PC-9 (cell line): ENCODE data around the gene NYNRIN. TPM values are rescaled to one million over a fixed set of nuclear protein-coding genes. Genes with fewer than 3 reads are reported as not detected.

Experiments used
- BruUV-seq: library from RNA; stranded (reverse); fragments of 400-500 nt; replicated peaks from 2 replicates; lab custom pipeline; 2021; lab: Mats Ljungman, UMichigan
- CTCF ChIA-PET: fragments of 300-600 bp; sonication (Branson Sonifier 250); formaldehyde crosslinking; loops from one replicate; lab custom pipeline; 2022; ENCODE audit warnings: antibody characterized with exemption; lab: Charles Lee
- POLR2A ChIA-PET: fragments of 300-600 bp; sonication (Branson Sonifier 250); formaldehyde crosslinking; loops from one replicate; lab custom pipeline; 2022; ENCODE audit warnings: antibody characterized with exemption; ENCODE audit not compliant: unreplicated experiment; lab: Charles Lee
- DNase-seq, 2 experiments: peaks; one replicate each; pipeline versions ENCODE4 v3.0.0 to v3.0.0-alpha.2; 2015 to 2022; ENCODE audit warnings: mixed read lengths in 1 of 2
- H2AFZ ChIP-seq: fragments of 200-600 bp; sonication (generic); 2 replicates; pipeline ENCODE4 v1.8.1; 2017; ENCODE audit warnings: antibody characterized with exemption
- H3F3A ChIP-seq: fragments of 200-600 bp; sonication (generic); 2 replicates; pipeline ENCODE4 v1.8.1; 2017; ENCODE audit warnings: antibody characterized with exemption, mild to moderate bottlenecking, low read depth; ENCODE audit not compliant: insufficient read depth
- H3K27ac ChIP-seq: fragments of 200-600 bp; sonication (generic); 2 replicates; pipeline ENCODE4 v1.6.1; 2016; ENCODE audit warnings: mixed run types
- H3K27me3 ChIP-seq: fragments of 200-600 bp; sonication (generic); 2 replicates; pipeline ENCODE4 v1.6.1; 2016; ENCODE audit warnings: low read depth, mixed run types; ENCODE audit not compliant: insufficient read depth
- H3K36me3 ChIP-seq: fragments of 200-600 bp; sonication (generic); 2 replicates; pipeline ENCODE4 v1.6.1; 2016; ENCODE audit warnings: low read depth, mixed run types
- H3K4me1 ChIP-seq: fragments of 200-600 bp; sonication (generic); replicated peaks from 2 replicates; pipeline ENCODE4 v1.6.1; 2016; ENCODE audit warnings: mixed run types; ENCODE audit not compliant: insufficient read depth
- H3K4me2 ChIP-seq: fragments of 200-600 bp; sonication (generic); 2 replicates; pipeline ENCODE4 v1.6.1; 2017; ENCODE audit warnings: mixed run types
- H3K4me3 ChIP-seq: fragments of 200-600 bp; sonication (generic); 2 replicates; pipeline ENCODE4 v1.6.1; 2016; ENCODE audit warnings: mixed run types
- H3K79me2 ChIP-seq: fragments of 200-600 bp; sonication (generic); 2 replicates; pipeline ENCODE4 v1.6.1; 2017; ENCODE audit warnings: low read depth, mixed run types
- H3K9me2 ChIP-seq: fragments of 200-600 bp; sonication (generic); 2 replicates; pipeline ENCODE4 v1.8.1; 2017; ENCODE audit warnings: mild to moderate bottlenecking; ENCODE audit not compliant: insufficient read depth
- H3K9me3 ChIP-seq: fragments of 200-600 bp; sonication (generic); 2 replicates; pipeline ENCODE4 v1.8.1; 2016; ENCODE audit warnings: low read depth; ENCODE audit not compliant: insufficient read depth
- H4K20me1 ChIP-seq: fragments of 200-600 bp; sonication (generic); 2 replicates; pipeline ENCODE4 v1.8.1; 2017; ENCODE audit not compliant: insufficient read depth
- EZH2 ChIP-seq: fragments of 200-600 bp; sonication (generic); IDR thresholded peaks from 2 replicates; pipeline ENCODE4 v1.8.0; 2017; ENCODE audit warnings: antibody characterized with exemption, low read depth
- intact Hi-C: fragments of 100-400 bp; cut with micrococcal nuclease; formaldehyde crosslinking; loops from one replicate; pipeline ENCODE4 v1.10.0; 2022; ENCODE audit not compliant: unreplicated experiment
- total RNA-seq: library from RNA; stranded (reverse); gene quantifications from 2 replicates; pipeline ENCODE4 v1.2.3, GENCODE V29; 2021
- TF ChIP-seq, protein P1 (sequence below): fragments of 200-600 bp; sonication (generic); conservative IDR thresholded peaks from 2 replicates; pipeline ENCODE4 v1.6.1; 2017; ENCODE audit warnings: mixed run types, antibody characterized with exemption, mild to moderate bottlenecking, moderate library complexity

NYNRIN gene
- total RNA-seq, 1 experiment from 2014 or later, result 17.7 TPM

DNA sequence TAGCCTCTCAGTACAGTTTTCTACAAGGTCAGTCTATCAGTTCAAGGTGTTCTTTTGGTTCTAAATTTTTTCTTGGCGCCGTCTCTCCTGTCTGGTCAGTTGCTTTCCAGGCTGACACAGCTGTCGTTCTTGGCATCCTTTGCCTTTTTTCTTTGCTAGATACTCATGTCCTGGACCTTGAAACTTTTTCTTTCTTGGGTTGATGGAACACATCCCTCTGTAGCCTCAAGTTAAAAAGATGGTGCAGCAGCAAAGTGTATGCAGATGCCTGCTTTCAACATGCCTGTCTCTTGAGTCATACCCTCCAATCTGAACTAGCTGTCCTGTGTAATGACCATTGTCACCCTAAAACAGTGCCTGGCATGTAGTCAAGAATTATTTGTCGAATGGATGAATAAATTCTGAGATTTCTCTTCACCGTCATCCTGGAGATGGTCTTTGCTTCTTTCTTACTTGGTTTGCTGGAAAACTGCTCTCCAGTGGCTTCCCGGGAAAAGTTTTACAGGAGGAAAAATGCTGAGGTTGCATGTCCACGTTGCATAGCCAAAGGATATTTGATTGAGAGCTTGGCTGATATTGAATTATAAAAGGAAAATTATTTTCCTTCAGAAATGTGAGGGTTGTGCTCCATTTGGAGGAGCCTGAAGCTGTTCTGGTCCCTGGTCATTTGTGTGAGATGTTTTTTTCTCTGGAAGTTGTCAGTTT, 4.6 kb downstream of the NYNRIN start:
- Histone ChIP-seq H2AFZ (no peak overlapping the region), H3K79me2 (no peaks in the 10 kb centered on the region), H3K4me1 (no peaks in the 10 kb centered on the region), H4K20me1 (no peaks in the 10 kb centered on the region), H3K36me3 (no peaks in the 10 kb centered on the region), H3K4me3 (no peak overlapping the region), H3F3A (no peaks in the 10 kb centered on the region), H3K27ac (no peak overlapping the region), H3K27me3 (no peaks in the 10 kb centered on the region), H3K9me3 (no peaks in the 10 kb centered on the region), H3K9me2 (no peaks in the 10 kb centered on the region), H3K4me2 (no peak overlapping the region)
- TF ChIP-seq, protein P1, sequence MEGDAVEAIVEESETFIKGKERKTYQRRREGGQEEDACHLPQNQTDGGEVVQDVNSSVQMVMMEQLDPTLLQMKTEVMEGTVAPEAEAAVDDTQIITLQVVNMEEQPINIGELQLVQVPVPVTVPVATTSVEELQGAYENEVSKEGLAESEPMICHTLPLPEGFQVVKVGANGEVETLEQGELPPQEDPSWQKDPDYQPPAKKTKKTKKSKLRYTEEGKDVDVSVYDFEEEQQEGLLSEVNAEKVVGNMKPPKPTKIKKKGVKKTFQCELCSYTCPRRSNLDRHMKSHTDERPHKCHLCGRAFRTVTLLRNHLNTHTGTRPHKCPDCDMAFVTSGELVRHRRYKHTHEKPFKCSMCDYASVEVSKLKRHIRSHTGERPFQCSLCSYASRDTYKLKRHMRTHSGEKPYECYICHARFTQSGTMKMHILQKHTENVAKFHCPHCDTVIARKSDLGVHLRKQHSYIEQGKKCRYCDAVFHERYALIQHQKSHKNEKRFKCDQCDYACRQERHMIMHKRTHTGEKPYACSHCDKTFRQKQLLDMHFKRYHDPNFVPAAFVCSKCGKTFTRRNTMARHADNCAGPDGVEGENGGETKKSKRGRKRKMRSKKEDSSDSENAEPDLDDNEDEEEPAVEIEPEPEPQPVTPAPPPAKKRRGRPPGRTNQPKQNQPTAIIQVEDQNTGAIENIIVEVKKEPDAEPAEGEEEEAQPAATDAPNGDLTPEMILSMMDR, result no peak
- no peak for TF ChIP-seq EZH2
- CTCF ChIA-PET, result no interaction called here
- DNase-seq, result no peak
- BruUV-seq, result no TSS peak
- POLR2A ChIA-PET, result no interaction called here
- intact Hi-C loops, result no loop called here

DNA sequence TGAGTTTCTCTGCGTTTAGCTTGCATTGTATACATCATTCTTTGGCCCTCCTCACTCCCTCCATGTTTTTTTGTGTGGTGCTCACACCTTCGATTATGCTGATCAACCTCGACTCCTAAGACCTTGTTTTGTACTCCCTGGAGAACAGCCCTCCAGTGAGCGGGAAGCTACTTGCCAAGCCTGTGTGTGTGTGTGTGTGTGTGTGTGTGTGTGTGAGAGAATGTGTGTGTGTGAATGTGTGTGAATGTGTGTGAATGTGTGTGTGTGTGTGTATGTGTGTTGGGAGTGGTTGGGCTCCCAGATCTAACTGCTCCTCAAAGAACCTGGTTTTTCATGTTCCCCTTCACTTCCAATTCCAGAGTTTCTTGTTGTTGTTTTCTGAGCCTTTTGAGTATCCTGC, 6.0 kb downstream of the NYNRIN start:
- H3K4me2 ChIP-seq, result no peak overlapping the region
- no peaks in the 10 kb centered on the region for H3K9me3 ChIP-seq
- CTCF ChIA-PET, result no interaction called here
- intact Hi-C loops, result no loop called here
- H3K27me3 ChIP-seq, result no peaks in the 10 kb centered on the region
- no peaks in the 10 kb centered on the region for H3F3A ChIP-seq
- no peak overlapping the region for H2AFZ ChIP-seq
- H3K27ac ChIP-seq, result no peak overlapping the region
- no peaks in the 10 kb centered on the region for H4K20me1 ChIP-seq
- TF ChIP-seq EZH2, result no peak
- TF ChIP-seq, protein P1, result no peak
- H3K9me2 ChIP-seq, result no peaks in the 10 kb centered on the region
- POLR2A ChIA-PET, result no interaction called here
- no peaks in the 10 kb centered on the region for H3K79me2 ChIP-seq
- no TSS peak for BruUV-seq
- H3K4me1 ChIP-seq, result no peaks in the 10 kb centered on the region
- H3K36me3 ChIP-seq, result no peaks in the 10 kb centered on the region
- H3K4me3 ChIP-seq, result no peak overlapping the region
- DNase-seq, result no peak

DNA sequence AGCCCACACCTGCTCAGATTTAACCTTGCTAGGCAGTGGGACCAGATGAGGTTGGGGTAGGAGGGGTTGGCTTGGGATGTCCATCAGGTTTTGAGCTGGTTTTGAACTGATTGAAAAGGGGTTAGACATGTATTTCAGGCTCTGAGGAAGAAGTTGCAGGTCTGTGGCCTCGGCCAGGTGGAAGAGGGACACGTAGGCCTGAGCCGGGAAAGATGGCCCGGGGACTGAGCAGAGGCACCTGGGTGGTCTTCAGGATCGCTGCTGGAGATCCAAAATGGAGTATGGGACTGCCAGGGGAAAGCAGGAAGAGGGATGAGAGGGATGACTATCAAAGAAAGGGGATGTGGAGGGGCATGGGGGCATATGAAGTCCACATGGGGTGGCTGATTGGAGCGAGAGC, 7.6 kb downstream of the NYNRIN start:
- Histone ChIP-seq H3K4me1 (no peaks in the 10 kb centered on the region), H3F3A (no peaks in the 10 kb centered on the region), H3K36me3 (no peaks in the 10 kb centered on the region), H3K9me2 (no peaks in the 10 kb centered on the region), H3K4me2 (no peak overlapping the region), H3K27ac (no peak overlapping the region), H3K79me2 (no peaks in the 10 kb centered on the region), H3K9me3 (no peaks in the 10 kb centered on the region), H2AFZ (no peak overlapping the region), H3K4me3 (no peak overlapping the region), H3K27me3 (no peaks in the 10 kb centered on the region), H4K20me1 (no peaks in the 10 kb centered on the region)
- intact Hi-C loops, result no loop called here
- no TSS peak for BruUV-seq
- DNase-seq, result no peak
- ChIA-PET POLR2A (no interaction called here), CTCF (interaction anchor here (0.7 kb wide), 1 partner anchor 8 kb away, joined by 3 read pairs; the partner anchor contains the start of gene NYNRIN)
- TF ChIP-seq, protein P1, result no peak
- no peak for TF ChIP-seq EZH2
